HG03442 (cell line): ENCODE results near the gene SIPA1L3.

Source experiments
- ATAC-seq: cut with Tn5 transposase; IDR thresholded peaks from one replicate; pipeline ENCODE4 v1.9.1; 2021; ENCODE audit warnings: mild to moderate bottlenecking, moderate library complexity; ENCODE audit not compliant: unreplicated experiment

Gene SIPA1L3

DNA sequence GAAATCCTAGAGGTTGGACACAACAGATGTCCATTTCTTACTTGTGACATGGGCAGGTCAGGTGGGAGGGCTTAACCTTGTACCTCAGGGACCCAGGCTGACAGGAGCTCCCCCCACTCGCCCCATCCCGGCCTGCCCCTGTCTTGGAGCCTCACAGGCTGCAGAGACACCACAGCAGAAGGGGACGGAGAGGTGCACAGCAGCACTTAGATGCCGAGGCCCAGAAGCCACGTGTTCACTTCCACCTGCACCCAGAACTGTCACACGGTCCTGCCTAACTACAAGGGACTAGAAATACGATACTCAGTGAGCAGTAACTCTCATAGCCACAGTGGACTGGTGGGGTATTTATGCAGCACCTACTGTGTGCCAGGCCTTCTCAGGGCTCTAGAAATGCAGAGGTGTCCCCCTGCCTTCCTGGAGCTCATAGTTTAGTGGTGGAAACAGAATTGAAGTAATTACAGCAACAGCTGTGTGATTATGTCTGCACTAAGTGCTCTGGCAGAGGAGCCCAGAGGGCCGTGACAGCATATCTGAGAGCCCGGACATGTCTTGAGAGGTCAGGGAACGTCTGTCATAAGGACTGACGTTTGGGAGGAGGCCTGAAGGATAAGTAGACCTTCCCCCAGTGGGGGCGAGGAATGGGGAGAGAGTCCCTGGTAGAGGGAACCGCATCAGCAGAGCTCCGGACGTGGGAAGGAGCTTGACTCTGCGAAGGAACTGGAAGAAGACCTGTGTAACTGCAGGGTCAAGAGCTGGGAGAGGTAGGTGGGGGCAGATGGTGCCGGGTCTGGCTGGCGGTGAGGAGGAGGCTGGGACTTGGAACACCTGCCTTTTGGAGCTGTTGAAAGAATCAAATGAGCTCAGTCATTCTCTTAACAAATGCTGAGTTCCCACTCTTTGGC lies 130.0 kb downstream of the SIPA1L3 start:
- no peak for ATAC-seq

DNA sequence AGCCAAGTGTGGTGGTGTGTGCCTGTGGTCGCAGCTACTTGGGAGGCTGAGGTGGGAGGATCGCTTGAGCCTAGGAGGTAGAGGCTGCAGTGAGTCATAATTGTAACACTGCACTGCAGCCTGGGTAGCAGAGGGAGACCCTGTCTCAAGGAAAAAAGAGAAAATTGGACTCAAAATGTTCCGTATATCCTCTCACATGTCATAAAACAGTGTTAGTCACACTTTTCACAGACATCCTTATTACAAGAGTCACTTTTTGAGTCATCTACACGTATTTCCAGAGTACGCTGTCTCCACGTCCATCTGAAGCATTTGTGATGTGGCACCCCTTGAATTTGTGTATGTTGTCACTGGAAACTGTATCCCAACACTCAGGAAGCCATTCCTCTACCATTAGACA lies 133.0 kb downstream of the SIPA1L3 start:
- no peak for ATAC-seq

DNA sequence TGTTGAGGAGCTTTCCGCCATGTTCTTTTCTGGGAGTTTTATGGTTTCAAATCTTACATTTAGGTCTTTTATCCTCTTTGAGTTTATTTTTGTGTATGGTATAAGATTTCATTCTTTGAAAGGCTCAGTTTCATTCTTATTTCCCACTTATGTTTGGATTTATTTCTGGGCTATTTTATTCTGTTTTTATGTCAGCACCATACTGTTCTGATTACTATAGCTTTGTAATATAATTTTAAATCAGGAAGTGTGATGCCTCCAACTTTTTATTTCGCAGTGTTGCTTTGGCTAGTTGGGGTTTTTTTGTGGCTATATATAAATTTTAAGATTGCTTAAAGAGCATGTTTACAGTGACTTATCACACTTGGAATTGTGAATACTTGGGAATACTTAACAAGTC lies 135.1 kb downstream of the SIPA1L3 start:
- ATAC-seq = no peak

DNA sequence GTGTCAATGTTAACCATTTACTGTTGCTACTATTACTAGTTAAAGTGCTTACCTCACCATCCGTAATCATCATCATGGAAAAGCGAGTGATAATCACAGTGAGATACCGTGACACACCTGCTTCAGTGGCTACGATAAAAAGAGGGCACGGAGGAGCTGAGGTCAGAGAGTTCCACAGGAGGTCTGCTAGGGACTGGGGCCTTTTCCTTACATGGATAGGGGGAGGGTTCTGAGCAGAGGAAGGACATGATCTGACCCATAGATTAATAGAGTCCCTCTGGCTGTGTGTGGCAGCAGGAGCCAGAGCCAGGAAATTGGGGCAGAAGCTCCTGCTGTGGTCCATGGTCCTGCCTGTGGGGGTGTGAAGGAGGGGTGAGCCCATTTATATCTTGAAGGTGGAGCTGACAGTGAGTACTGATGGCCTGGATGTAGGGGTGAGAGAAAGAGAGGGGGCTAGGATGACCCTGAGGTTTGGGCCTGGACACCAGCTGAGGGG lies 136.7 kb downstream of the SIPA1L3 start:
- no peak for ATAC-seq

DNA sequence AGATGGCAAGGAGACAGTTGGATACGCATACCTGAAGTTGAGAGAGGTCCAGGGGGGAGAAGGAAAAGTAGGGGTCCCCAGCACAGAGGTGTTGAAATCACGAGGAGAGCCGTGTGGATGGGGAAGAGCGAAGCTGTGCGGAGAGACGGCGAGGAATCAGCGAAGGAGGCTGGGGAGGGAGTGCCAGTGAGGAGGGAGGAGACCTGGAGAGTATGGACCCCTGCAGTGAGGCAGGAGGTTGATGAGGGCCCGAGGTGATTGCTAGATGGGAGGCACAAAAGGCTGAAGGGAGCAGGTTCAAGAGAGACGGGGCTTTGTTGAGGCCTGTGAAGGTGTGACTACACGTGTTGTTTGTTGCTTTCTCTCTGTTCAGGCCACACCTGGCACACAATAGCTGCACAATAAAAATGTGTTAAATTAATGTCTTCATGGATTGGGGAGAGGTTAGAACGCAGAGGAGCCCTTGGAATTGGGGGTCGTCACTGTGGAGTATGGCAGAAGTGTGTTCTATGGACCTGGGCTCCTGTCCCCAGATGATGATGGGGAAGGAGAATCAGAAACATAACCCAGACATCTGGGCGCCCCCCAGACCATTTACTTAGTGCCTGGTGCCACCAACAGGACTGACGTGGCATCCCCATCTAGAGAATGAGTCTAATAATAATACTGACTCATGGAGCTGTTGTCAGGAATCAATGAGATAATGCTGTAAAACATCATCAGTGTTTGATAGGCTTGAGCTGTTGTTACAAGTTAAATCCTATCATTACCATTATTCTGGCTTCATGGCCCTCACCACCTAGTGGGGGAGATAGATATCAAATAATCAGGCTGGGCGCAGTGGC lies 137.5 kb downstream of the SIPA1L3 start:
- ATAC-seq = no peak

DNA sequence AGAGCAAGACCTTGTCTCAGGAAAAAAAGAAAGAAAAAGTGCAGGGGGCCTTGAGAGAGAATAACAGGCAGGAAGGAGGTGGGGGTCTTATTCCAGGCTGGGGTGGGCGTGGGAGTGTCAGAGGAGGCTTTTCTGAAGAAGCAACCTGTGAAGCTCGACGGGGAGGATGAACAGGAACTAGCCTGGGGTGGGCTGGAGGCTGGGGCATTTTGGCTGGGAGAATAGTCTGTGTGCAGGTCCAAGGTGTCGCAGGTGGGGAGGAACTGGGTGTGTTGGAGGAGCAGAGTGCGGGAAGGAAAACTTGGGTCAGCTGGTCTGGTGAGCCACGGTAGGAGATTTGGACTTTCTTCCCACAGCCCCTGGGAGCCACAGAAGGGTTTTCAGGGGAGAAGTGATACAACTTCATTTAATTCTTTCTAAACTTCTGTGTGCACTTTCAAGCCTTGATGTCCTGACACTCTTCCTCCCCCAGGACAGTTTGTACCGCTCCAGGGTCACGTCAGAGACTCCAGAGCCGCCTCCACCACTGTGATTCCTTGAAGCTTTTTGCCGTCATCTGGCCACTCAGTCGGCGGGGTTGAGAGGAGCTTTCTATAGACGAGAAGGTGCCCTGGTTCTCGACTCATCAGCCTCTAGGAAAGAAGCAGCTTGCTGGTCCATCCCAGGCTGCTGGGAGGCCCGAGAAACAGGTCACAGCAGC lies 138.7 kb downstream of the SIPA1L3 start:
- no peak for ATAC-seq

DNA sequence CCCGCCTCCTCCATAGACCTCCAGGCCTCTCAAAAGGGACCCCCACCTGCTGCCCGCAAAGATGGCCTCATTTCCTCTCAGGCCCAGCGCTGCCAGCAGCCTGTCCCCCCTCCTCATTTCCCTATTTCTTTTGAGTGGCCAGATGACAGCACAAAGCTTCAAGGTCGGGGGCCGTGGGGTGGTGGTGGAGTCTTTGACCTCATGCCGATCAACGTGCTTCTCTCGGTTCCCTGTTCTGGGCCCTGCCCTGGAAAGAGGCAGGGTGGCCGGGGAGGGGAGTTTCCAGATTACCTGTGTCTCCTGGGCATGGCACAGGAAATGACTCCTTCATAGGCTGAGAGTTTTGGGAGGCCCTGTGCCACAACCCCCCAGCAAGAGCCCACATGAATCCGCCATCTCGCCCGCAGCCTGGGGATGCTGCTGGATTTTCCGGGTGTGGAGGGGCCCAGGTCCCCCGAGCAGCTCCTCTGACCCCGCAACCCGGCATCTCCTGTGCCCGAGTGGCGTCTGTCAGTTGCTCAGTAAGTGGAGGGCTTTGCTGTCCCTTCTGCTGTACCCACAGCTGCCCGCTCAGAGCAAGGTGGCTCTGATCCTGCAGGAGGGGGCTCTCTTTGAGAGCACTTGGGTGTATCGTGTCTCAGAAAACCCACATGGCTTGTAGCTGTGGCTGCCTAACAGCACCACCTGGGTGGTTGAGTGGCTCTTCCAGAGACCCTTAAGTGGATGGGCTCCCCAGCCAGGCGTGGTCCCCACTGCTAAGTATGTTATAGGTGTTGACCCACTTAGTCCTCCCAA lies 139.4 kb downstream of the SIPA1L3 start:
- peak; percentile 32 for ATAC-seq

DNA sequence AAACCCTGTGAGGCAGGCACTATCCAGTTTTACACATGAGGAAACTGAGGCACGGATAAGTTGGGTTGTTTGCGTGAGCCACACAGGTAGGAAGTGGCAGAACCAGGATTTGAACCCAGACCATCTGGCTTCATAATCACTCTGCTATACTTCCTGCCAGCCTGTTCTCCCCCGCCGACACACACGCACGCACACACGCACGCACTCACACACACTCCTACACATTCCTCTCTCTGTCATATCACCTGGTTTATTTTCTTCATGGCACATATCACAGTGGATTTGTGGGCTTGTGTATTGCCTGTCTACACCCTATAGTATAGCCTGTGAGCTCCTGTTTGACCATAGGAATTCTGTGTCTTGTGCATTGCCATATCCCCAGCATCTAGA lies 140.0 kb downstream of the SIPA1L3 start:
- no peak for ATAC-seq

DNA sequence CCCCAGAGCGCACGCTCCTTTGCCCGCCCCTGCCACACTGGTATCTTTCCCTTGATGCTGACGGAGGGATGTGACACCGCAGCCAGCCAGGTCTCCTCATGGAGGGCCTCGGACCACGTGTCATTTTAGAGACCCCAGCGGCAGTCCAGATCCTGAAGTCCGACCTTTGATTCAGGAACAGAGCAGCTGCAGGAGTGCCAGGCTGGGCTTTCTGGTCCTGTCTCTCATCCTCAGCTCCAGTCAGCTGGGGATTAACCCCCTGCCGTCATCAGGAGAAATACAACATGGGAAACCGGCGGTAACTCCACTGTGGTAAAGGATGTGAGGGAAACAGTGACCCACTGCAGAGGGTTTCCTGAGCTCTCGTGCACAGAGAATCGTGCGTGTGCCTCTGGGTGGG lies 140.6 kb downstream of the SIPA1L3 start:
- no peak for ATAC-seq

DNA sequence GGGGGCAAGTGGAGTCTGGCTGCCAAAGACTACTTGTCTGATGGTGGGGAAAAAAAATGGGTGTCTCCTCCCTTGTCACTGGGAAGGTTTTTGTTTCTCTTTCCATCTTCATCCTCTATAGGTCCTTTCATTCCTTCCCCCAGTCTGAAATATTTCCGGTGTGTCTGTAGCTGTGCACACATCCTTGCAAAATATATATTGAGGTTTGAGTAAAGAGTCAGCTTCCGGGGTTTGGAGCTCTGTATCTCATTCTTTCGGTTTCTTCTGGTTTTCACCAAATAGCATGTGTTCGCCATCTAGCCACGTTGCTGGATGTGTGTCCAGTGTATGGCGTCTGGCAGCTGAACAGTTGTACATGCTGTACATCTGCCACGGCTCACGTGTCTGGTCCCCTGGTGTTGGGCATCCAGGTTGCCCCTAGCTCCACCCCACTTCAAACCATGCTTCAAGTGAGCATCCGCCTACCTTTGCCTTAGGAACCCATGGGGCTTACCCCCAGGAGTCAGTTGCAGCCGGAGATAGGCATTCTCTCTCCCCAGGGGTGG lies 142.2 kb downstream of the SIPA1L3 start:
- peak; percentile 40 for ATAC-seq

DNA sequence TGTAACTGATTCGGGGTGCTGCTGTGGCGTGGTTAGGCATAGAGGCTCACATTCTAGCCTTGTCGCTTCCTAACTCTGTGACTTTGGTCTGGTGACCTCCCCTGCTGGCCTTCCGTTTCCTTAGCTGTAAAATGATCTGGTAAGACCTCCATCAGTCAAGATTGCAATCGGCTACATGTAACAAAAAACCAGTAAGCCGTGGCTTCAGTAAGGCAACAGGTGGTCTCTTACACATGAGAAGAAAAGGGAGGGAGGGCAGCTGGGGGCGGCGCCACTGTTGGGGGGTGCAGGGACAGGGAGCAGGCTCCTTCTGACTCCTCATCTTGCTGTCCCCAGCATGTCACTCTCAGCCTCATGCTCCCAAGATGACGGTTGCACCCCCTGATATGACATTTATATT lies 148.0 kb downstream of the SIPA1L3 start:
- no peak for ATAC-seq

DNA sequence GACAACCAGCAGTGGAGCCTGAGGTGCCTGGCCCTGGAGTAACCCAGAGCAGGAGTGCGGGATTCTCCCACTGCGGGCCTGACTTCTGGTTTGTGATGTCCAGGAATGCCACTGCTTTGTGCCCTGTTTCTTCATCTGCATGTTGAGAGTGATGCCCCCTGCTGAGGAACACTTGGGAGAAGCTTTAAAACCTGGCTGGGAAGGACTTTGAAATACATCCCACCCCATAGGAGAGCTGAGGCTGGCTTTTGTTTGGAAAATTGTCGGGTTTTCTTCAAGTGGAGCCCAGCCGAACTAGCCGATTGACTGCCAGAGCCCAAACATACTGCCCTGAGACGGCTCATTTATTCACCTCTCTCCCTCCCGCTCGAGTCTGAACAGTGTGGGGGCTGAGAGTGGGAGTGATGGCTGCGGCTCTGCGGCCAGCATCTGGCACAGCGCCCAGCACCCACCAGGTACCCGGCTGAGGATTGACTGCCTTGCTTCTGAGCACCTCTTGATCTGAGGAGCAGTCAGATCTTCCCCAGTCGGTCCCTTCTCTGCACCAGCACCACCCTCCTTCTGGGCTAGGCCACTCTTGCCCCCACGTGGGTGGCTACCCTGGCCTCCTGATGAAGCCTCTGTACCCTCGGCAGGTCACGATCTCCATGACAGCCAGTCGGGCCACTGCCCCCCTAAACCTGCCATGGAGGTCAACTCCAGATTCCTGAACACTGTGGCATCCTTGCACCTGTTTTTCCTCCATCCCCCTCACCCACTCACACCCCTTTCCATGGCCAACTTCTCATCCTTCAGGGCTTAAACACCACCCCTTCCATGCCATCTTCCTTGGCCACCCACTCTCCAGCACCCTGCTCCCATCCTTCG lies 148.9 kb downstream of the SIPA1L3 start:
- ATAC-seq = no peak

DNA sequence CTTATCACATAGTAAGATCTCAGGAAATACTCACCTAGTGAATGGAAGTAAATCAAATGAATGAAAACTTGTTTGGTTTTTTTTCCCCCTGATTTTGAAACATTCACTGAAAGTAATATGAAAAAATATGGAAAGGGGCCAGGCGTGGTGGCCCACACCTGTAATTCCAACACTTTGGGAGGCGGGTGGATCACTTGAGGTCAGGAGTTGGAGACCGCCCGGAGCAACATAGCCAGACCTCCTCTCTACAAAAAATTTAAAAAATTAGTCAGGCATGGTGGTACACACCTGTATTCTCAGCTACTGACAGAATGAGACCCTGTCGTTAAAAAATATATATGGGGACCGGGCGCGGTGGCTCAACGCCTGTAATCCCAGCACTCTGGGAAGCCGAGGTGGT lies 149.6 kb downstream of the SIPA1L3 start:
- no peak for ATAC-seq

DNA sequence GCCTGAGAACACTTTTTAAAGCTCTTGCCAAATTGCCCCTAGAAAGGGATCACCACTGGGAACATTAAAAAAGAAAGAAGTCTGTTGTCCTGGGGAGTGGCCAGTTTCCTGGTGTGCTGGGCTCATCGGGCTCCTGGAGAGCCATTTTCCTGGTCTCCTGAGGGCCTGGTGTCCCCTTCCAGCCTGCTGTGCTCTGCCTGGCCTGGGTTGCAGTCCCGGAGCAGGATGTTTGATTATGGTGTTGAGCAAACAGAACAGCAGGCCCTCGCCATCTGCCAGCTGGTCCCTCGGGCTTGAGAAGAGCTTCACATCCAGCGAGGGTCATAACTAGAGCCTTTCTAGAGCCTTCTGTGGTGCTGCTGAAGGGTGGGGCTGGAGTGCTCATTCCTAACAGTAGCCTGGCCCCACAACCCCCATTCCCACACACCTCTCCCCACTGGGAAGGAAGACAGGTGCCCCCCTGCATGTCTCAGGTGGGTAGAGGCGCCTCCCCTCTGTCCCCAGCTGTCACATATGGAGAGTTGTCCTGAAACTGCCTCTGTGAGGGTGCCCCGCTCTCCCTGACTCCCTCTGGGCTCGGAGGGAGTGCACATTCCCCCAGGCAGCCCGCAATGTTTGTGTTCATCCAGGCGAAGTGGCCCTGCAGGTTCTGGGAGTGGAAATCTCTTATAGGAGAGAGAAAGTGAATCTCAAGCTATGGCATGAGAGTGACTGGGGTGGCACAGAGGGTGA lies 151.1 kb downstream of the SIPA1L3 start:
- ATAC-seq = no peak

DNA sequence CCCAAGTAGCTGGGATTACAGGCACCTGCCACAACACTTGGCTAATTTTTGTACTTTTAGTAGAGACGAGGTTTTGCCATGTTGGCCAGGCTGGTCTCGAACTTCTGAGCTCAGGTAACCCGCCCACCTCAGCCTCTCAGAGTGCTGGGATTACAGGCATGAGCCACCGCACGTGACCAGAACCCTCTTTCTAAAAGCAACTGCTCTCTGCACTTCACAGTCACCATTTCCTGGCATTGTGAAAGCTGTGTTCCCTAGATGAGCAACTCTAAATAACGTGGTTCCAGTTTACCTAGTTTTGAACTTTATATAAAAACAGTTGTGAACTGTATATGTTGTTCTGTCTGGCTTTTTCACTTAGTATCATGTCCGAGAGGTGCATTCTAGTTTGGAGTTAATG lies 152.9 kb downstream of the SIPA1L3 start:
- ATAC-seq = no peak

DNA sequence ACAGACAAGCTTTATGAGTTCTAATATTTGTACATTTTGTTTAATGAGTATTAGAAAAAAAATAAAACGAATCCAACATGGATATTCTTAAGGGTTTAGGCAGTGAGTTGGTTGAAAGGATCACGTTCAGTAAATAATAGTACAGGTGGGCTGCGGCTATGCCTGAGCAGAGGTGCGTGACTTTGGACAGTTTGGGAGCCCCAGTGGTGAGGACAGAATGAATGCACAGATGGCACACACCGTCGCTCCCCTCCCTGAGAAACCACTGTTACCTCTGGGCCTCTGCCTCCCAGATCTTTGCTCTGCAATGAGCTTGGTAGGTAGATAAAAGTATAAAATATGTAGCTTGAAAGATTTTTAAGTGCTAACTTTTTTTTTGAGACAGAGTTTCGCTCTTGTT lies 153.3 kb downstream of the SIPA1L3 start:
- ATAC-seq = no peak

DNA sequence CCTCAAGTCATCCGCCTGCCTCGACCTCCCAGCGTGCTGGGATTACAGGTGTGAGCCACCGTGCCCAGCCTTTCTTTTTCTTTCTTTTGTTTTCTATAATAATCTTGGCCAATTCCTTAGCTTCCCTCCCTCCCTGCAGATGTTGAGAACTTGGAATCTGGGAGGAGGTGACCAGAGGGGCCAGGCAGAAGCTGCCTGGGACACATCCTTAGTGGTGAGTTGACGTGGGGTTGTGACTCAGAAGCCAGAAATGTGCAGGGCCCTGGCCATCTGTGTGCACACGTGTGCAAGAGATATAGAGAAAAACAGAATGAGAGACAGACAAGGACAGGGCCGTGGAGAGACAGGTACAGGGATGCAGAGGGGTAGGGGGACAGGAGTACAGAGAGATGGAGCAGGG lies 154.3 kb downstream of the SIPA1L3 start:
- ATAC-seq = no peak

DNA sequence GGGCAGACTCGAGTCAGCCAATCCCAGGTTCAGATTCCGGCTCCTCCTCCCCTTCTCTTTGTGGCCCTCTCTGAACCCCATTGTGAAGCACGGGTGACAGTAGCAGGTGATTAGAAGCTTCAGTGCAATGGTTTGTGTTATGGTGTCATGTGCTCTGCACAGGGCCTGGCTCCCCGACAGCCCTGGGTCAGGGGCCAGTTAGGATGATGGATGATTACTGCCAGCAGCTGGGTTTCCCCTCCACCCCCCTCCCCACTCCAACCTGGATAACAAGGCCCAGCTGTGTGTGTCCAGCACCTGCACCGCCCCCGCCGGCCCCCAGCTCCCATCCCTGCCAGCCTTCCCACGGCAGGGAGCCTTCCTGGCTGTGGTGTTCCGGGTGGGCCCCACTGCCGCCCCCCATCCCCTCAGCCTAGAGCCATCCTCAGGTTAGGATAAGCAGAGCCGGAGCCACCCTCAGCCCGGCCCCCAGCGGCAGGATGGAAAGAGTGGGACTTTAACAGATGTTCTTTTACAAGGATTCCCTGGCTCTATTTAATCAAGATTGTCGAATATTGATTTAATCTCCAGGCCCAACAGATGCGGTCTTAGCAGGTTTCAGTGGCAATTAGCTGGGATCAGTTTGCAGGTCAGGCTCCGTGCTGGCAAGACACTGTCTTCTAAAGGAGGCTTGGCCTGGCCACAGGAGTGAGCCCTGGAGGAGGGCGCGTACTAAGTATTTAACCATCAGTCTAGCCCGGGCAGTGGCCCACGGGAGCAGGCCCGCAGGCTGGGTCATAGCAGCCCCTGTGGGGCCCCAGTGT lies 156.2 kb downstream of the SIPA1L3 start:
- ATAC-seq = no peak
